Esophagus muscularis mucosa (tissue), 4 donors: ENCODE measurements around the gene MBD2. TPM values are rescaled to one million over a fixed set of nuclear protein-coding genes. Genes with fewer than 3 reads are reported as not detected.
"Not testable (repeated sequence)": the region's sequence is repeated elsewhere in the genome, so short reads cannot be mapped to it uniquely, and the experiment has no call there.

Experiments used
- DNase-seq: peaks from one replicate; pipeline ENCODE4 v3.0.0-alpha.2; 2017; ENCODE audit errors: extremely low spot score
- H3K27ac ChIP-seq, 4 donors: fragments of 200-600 bp; sonication (generic); replicated peaks in 1 of 4; 1 replicate in 3 of 4; 2 replicates in 1 of 4; pipeline ENCODE4 v1.5.1; 2016 to 2019; ENCODE audit warnings: mild to moderate bottlenecking in 1 of 4
- H3K27me3 ChIP-seq, 4 donors: fragments of 200-600 bp; sonication (generic); one replicate each; pipeline versions ENCODE4 v1.5.1 to v1.6.0; 2016 to 2019
- H3K36me3 ChIP-seq, 4 donors: fragments of 200-600 bp; sonication (generic); one replicate each; pipeline ENCODE4 v1.5.1; 2016 to 2019
- H3K4me1 ChIP-seq, 4 donors: fragments of 200-600 bp; sonication (generic); one replicate each; pipeline ENCODE4 v1.5.1; 2016 to 2019
- H3K4me3 ChIP-seq, 4 donors: fragments of 200-600 bp; sonication (generic); 1 replicate in 2 of 4; 2 replicates in 2 of 4; pipeline ENCODE4 v1.5.1; 2016 to 2019; ENCODE audit warnings: mild to moderate bottlenecking in 4 of 4, moderate library complexity in 1 of 4
- H3K9me3 ChIP-seq, 4 donors: fragments of 200-600 bp; sonication (generic); 1 replicate in 3 of 4; 2 replicates in 1 of 4; pipeline ENCODE4 v1.5.1; 2016 to 2019
- EP300 ChIP-seq: sonication (generic); formaldehyde crosslinking; IDR thresholded peaks from one replicate; pipeline ENCODE4 v1.6.1; 2017; ENCODE audit warnings: antibody characterized with exemption
- POLR2A ChIP-seq: fragments of 450-650 bp; IDR thresholded peaks from one replicate; pipeline ENCODE4 v1.6.1; 2017; ENCODE audit warnings: antibody characterized with exemption, moderate library complexity, mild to moderate bottlenecking, low read depth
- POLR2AphosphoS5 ChIP-seq, 2 donors: sonication (generic); formaldehyde crosslinking; IDR thresholded peaks; one replicate each; pipeline ENCODE4 v1.6.1; 2017; ENCODE audit warnings: antibody characterized with exemption in 2 of 2
- WGBS: methylation state at CpG from one replicate; pipeline ENCODE4 v1.1.5; 2018; 5-methylcytosine and 5-hydroxymethylcytosine counted together
- intact Hi-C: fragments of 100-400 bp; cut with DNase I; formaldehyde crosslinking; loops from one replicate; pipeline ENCODE4 v1.15.1; 2023
- total RNA-seq, 4 donors: library from RNA; depleted of rRNA; stranded (reverse); fragments of >200 nt; gene quantifications; one replicate each; pipeline versions ENCODE4 v1.1.0 to v1.2.1, GENCODE V29; 2016
- TF ChIP-seq, protein P1 (sequence below), 3 experiments: fragments of 200-600 bp in 2 of 3; fragments of 450-650 bp in 1 of 3; sonication (generic) in 2 of 3; IDR thresholded peaks; one replicate each; pipeline ENCODE4 v1.5.1; 2017 to 2019; ENCODE audit warnings: antibody characterized with exemption in 3 of 3, mild to moderate bottlenecking in 2 of 3, moderate library complexity in 1 of 3

MBD2 gene
- total RNA-seq, 4 donors from 2014 or later, result 30.7 to 43.9 (median 40.8) TPM

DNA sequence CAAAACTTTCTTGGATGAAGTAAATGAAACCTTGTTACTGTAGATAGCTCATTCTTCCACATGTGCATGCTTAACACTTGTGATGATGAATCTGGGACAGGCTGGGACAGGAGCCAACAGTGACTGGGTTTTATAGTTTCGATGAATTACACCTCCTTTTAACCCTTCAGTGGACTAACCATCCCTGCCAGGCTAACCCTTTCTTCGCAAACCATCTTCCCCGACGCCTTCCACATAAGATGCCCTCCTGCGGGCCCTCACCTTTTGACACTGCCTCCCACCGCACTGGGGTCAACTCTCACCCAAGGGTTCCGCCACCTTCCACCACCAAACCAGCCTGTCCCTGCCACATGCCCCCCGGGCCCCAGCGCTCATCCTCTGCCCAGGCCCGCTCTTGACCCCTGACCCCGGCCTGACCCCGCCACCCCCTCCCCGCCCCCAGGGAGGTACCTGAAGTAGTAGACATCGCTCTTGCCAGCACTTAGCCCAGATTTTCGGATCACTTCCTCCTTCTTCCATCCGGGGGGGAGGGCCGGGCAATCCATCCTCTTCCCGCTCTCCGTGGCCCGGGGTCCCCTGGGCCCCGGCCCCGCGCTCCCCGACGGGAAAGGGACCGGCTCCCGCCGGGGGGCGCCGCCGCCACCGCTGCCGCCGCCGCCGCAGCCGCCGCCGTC, 764 bp downstream of the MBD2 start:
- Histone ChIP-seq H3K27ac (peak overlapping the region; percentile 76 to 85 (median 82)), H3K4me1 (peaks cover 19 to 54% (median 37%) of the 10 kb centered on the region in 4 donors), H3K27me3 (no peaks in the 10 kb centered on the region), H3K9me3 (no peaks in the 10 kb centered on the region), H3K4me3 (peak overlapping the region; percentile 77 to 92 (median 84)), H3K36me3 (no peaks in the 10 kb centered on the region)
- DNase-seq, result no peak
- intact Hi-C loops, result loop anchor here (2.0 kb wide), 1 partner anchor 45 kb away; the partner anchor contains the start of gene POLI
- TF ChIP-seq EP300 (no peak), POLR2A (no peak), POLR2AphosphoS5 (IDR thresholded peaks at IDR 0.05) (peak in 1 of 2 donors; percentile 8)
- WGBS, result 2% methylated on average over 25 of the region's 39 CpGs

DNA sequence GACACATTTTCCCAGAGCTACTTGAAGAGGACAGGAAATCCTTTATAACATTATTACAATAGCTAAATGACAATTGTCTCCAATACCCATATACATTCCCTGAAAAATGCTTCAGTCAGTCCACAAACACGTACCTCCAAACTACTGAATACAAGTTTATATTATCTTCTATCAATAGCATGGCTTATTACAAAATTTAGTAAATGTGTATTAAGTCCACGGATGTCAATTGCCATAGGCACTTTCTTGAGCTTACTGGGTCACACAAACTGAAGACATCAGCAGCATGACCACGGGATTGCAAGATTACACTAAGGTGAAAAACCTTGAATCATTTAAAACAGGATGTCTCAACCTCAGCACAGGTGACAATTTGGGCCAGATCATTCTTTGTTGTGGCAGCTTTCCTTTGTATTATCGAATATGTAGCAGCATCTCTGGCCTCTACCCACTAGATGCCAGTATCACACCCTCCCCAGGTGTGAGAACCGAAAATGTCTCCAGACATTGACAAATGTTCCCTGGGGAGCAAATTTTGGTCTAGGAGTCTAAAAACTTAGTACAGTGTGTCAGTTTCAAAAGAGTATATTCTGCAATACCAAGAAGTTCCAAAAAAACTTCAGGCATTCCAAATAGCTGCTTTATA, 1.4 kb downstream of the MBD2 start:
- H3K4me3 ChIP-seq, result peak overlapping the region; percentile 77 to 92 (median 84)
- H3K9me3 ChIP-seq, result no peaks in the 10 kb centered on the region
- peak overlapping the region; percentile 76 to 85 (median 82) for H3K27ac ChIP-seq
- H3K27me3 ChIP-seq, result no peaks in the 10 kb centered on the region
- intact Hi-C loops, result no loop called here
- no peaks in the 10 kb centered on the region for H3K36me3 ChIP-seq
- peaks cover 19 to 54% (median 42%) of the 10 kb centered on the region in 4 donors for H3K4me1 ChIP-seq
- WGBS, result 16% methylated on average over 5 of the region's 5 CpGs
- no peak for DNase-seq
- TF ChIP-seq POLR2A, result no peak
- TF ChIP-seq, protein P1, sequence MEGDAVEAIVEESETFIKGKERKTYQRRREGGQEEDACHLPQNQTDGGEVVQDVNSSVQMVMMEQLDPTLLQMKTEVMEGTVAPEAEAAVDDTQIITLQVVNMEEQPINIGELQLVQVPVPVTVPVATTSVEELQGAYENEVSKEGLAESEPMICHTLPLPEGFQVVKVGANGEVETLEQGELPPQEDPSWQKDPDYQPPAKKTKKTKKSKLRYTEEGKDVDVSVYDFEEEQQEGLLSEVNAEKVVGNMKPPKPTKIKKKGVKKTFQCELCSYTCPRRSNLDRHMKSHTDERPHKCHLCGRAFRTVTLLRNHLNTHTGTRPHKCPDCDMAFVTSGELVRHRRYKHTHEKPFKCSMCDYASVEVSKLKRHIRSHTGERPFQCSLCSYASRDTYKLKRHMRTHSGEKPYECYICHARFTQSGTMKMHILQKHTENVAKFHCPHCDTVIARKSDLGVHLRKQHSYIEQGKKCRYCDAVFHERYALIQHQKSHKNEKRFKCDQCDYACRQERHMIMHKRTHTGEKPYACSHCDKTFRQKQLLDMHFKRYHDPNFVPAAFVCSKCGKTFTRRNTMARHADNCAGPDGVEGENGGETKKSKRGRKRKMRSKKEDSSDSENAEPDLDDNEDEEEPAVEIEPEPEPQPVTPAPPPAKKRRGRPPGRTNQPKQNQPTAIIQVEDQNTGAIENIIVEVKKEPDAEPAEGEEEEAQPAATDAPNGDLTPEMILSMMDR (IDR thresholded peaks at IDR 0.05), result peak in 2 of 3 experiments; percentile 7 to 15
- peak in 1 of 2 donors; percentile 1 for TF ChIP-seq POLR2AphosphoS5 (IDR thresholded peaks at IDR 0.05)
- no peak for TF ChIP-seq EP300

DNA sequence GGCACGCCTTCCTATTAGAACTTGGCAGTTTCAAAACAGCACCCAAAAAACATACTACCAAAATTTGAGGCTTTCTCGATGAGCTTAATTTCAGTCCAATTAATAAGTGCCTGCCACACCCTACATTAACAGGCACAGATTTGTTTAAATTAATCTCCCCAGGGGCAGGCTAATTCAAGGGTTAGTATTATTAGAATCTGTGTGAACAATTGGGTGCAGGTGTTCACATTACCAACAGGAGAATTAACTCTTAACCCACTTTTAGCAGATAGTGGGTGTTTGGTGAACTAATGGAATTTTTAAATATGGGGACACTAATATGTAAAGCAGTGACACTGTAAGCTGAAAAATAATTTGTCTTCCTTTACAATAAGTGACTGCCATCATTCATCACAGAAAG, 4.1 kb downstream of the MBD2 start:
- 91% methylated on average over 2 of the region's 2 CpGs for WGBS
- H3K4me1 ChIP-seq, result peaks cover 19 to 54% (median 43%) of the 10 kb centered on the region in 4 donors
- intact Hi-C loops, result no loop called here

DNA sequence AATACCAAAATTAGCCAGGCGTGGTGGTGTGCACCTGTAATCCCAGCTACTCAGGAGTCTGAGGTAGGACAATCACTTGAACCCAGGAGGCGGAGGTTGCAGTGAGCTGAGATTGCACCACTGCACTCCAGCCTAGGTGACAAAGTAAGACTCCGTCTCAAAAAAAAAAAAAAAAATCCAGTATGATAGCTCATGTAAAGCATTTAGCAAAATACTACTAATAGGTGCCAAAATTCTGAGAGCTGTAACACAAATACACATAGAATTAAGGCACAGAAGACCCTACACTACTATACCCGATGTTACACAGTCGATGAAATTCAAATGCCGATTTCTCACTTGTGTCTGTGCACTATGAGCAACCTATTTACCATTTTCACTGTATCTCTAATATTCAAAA, 5.7 kb downstream of the MBD2 start:
- H3K4me1 ChIP-seq, result peaks cover 19 to 49% (median 41%) of the 10 kb centered on the region in 4 donors
- WGBS, result 87% methylated on average over 6 of the region's 6 CpGs
- intact Hi-C loops, result not testable (repeated sequence)

More for the DNA sequence above, 4.1 kb downstream of the MBD2 start:
- Histone ChIP-seq H3K4me3 (no peak overlapping the region), H3K36me3 (no peaks in the 10 kb centered on the region), H3K27me3 (no peaks in the 10 kb centered on the region), H3K27ac (no peak overlapping the region), H3K9me3 (no peaks in the 10 kb centered on the region)
- TF ChIP-seq POLR2AphosphoS5 (IDR thresholded peaks at IDR 0.05) (no peak), POLR2A (no peak), EP300 (no peak)
- TF ChIP-seq, protein P1 (IDR thresholded peaks at IDR 0.05), result no peak
- DNase-seq, result no peak

DNA sequence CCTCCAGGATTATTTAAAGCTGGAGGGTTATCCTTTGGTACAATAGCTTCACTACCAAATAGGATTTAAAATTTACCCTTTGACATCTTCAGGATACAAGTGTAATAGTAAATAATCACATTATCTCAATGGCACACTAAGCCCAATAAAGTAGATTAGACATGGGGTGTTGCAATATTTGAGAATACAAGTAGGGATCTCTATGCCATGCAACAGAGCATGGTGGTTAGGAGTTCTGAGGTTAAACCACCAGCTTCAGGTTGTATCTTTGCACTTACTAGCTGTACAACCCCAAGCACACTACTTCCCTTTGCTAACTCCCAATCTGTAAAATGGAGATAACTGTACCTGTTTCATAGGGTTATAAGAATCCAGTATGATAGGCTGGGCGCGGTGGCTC, 6.2 kb downstream of the MBD2 start:
- TF ChIP-seq, protein P1 (IDR thresholded peaks at IDR 0.05), result no peak
- TF ChIP-seq POLR2A (no peak), EP300 (no peak), POLR2AphosphoS5 (IDR thresholded peaks at IDR 0.05) (no peak)
- no peak overlapping the region for H3K27ac ChIP-seq
- no peaks in the 10 kb centered on the region for H3K36me3 ChIP-seq
- 100% methylated on average over 2 of the region's 2 CpGs for WGBS
- H3K9me3 ChIP-seq, result no peaks in the 10 kb centered on the region
- no peak for DNase-seq
- intact Hi-C loops, result no loop called here
- H3K4me1 ChIP-seq, result peaks cover 19 to 44% (median 37%) of the 10 kb centered on the region in 4 donors
- H3K4me3 ChIP-seq, result no peak overlapping the region
- H3K27me3 ChIP-seq, result no peaks in the 10 kb centered on the region

More for the DNA sequence above, 5.7 kb downstream of the MBD2 start:
- DNase-seq, H3K9me3 ChIP-seq, H3K4me3 ChIP-seq, H3K36me3 ChIP-seq, H3K27me3 ChIP-seq, H3K27ac ChIP-seq: not testable (repeated sequence)
